Esophagus muscularis mucosa (tissue), 3 donors: Measurements from ENCODE around the gene ADAMTS14.

ENCODE experiments used
- CTCF ChIP-seq, 3 experiments: fragments of 200-600 bp in 2 of 3; fragments of 450-650 bp in 1 of 3; sonication (generic) in 2 of 3; IDR thresholded peaks; one replicate each; pipeline ENCODE4 v1.5.1; 2017 to 2019; ENCODE audit warnings: antibody characterized with exemption in 3 of 3, mild to moderate bottlenecking in 2 of 3, moderate library complexity in 1 of 3
- POLR2AphosphoS5 ChIP-seq, 2 donors: sonication (generic); formaldehyde crosslinking; IDR thresholded peaks; one replicate each; pipeline ENCODE4 v1.6.1; 2017; ENCODE audit warnings: antibody characterized with exemption in 2 of 2

- no peak for TF ChIP-seq CTCF (IDR thresholded peaks at IDR 0.05)
- no peak for TF ChIP-seq POLR2AphosphoS5 (IDR thresholded peaks at IDR 0.05)
These were observed 80.3 kb downstream of the ADAMTS14 start for GRCh38 chr10:70752571-70752970.
